ENCODE data around the gene ZNF292. TPM values are rescaled to one million over a fixed set of nuclear protein-coding genes. Genes with fewer than 3 reads are reported as not detected.
"Not testable (repeated sequence)": the region's sequence is repeated elsewhere in the genome, so short reads cannot be mapped to it uniquely, and the experiment has no call there.

Gene ZNF292
- polyA plus RNA-seq, 1 of the 3 experiments (the other 2 are of a cell fraction), result 3.2 TPM

GRCh38 chr6:87297119-87297518 lies 141.8 kb downstream of the ZNF292 start:
- Histone ChIP-seq H2AFZ (ENCODE audit: low read depth) (no peak overlapping the region), H3K4me1 (ENCODE audit: control insufficient read depth in 1 of 2, insufficient read depth in 2 of 2, low read depth in 1 of 2, low read length in 1 of 2) (no peaks in the 10 kb centered on the region), H3K9ac (no peak overlapping the region), H3K27ac (ENCODE audit: low read depth in 2 of 2, low read length in 1 of 2) (no peak overlapping the region), H3K4me3 (ENCODE audit: low read depth in 2 of 2, low read length in 1 of 2) (no peak overlapping the region), H3F3A (replicated peaks; ENCODE audit: insufficient read depth) (no peaks in the 10 kb centered on the region), H4K20me1 (ENCODE audit: insufficient read depth) (no peaks in the 10 kb centered on the region), H3K9me3 (no peaks in the 10 kb centered on the region), H3K27me3 (ENCODE audit: insufficient read depth) (no peaks in the 10 kb centered on the region), H3K4me2 (no peak overlapping the region), H3K9me2 (no peaks in the 10 kb centered on the region), H3K36me3 (replicated peaks in 1 of 2; ENCODE audit: control insufficient read depth in 1 of 2, insufficient read depth in 2 of 2, low read length in 1 of 2) (no peaks in the 10 kb centered on the region), H3K79me2 (ENCODE audit: insufficient read depth) (no peaks in the 10 kb centered on the region)
- no peak for DNase-seq
- CTCF ChIA-PET, result interaction anchor here (1.5 kb wide), 1 partner anchor 25 kb away, joined by 4 read pairs; the partner anchor contains the start of gene SMIM8
- TF ChIP-seq POLR2AphosphoS5 (IDR thresholded peaks at IDR 0.05; ENCODE audit: low read depth, low read length) (no peak), RFX5 (IDR thresholded peaks at IDR 0.05; ENCODE audit: low read length) (no peak), NFIC (IDR thresholded peaks at IDR 0.05; ENCODE audit: borderline replicate concordance) (no peak), ELF1 (IDR thresholded peaks at IDR 0.05) (no peak), RXRA (IDR thresholded peaks at IDR 0.05; ENCODE audit: borderline replicate concordance, low read depth) (no peak), SMC3 (IDR thresholded peaks at IDR 0.05; ENCODE audit: low read depth, low read length) (no peak), EZH2phosphoT487 (IDR thresholded peaks at IDR 0.05; ENCODE audit: borderline replicate concordance, low read depth) (no peak), IRF3 (IDR thresholded peaks at IDR 0.05; ENCODE audit: low read depth, low read length) (no peak), REST (IDR thresholded peaks at IDR 0.05; ENCODE audit: low read depth, low read length) (no peak), NRF1 (IDR thresholded peaks at IDR 0.05; ENCODE audit: low read depth, low read length) (no peak), GATA2 (CRISPR knock-in tag; IDR thresholded peaks at IDR 0.05) (no peak), CHD2 (IDR thresholded peaks at IDR 0.05; ENCODE audit: low read length, partially characterized antibody) (no peak), RCOR1 (IDR thresholded peaks at IDR 0.05; ENCODE audit: low read length) (no peak), FOXM1 (IDR thresholded peaks at IDR 0.05; ENCODE audit: low read depth) (no peak), EP300 (IDR thresholded peaks at IDR 0.05; ENCODE audit: borderline replicate concordance in 1 of 2, low read depth in 1 of 2, low read length in 1 of 2) (no peak), TAF1 (IDR thresholded peaks at IDR 0.05; ENCODE audit: borderline replicate concordance, low read depth, low read length) (no peak)
- TF ChIP-seq, protein P1, sequence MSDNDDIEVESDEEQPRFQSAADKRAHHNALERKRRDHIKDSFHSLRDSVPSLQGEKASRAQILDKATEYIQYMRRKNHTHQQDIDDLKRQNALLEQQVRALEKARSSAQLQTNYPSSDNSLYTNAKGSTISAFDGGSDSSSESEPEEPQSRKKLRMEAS (IDR thresholded peaks at IDR 0.05; ENCODE audit: low read depth), result no peak
- TF ChIP-seq, protein P2, sequence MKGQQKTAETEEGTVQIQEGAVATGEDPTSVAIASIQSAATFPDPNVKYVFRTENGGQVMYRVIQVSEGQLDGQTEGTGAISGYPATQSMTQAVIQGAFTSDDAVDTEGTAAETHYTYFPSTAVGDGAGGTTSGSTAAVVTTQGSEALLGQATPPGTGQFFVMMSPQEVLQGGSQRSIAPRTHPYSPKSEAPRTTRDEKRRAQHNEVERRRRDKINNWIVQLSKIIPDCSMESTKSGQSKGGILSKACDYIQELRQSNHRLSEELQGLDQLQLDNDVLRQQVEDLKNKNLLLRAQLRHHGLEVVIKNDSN (IDR thresholded peaks at IDR 0.05; ENCODE audit: borderline replicate concordance, low read depth), result no peak
- TF ChIP-seq, protein P3, sequence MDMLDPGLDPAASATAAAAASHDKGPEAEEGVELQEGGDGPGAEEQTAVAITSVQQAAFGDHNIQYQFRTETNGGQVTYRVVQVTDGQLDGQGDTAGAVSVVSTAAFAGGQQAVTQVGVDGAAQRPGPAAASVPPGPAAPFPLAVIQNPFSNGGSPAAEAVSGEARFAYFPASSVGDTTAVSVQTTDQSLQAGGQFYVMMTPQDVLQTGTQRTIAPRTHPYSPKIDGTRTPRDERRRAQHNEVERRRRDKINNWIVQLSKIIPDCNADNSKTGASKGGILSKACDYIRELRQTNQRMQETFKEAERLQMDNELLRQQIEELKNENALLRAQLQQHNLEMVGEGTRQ (IDR thresholded peaks at IDR 0.05; ENCODE audit: borderline replicate concordance, low read depth, low read length), result no peak
- TF ChIP-seq, protein P4, sequence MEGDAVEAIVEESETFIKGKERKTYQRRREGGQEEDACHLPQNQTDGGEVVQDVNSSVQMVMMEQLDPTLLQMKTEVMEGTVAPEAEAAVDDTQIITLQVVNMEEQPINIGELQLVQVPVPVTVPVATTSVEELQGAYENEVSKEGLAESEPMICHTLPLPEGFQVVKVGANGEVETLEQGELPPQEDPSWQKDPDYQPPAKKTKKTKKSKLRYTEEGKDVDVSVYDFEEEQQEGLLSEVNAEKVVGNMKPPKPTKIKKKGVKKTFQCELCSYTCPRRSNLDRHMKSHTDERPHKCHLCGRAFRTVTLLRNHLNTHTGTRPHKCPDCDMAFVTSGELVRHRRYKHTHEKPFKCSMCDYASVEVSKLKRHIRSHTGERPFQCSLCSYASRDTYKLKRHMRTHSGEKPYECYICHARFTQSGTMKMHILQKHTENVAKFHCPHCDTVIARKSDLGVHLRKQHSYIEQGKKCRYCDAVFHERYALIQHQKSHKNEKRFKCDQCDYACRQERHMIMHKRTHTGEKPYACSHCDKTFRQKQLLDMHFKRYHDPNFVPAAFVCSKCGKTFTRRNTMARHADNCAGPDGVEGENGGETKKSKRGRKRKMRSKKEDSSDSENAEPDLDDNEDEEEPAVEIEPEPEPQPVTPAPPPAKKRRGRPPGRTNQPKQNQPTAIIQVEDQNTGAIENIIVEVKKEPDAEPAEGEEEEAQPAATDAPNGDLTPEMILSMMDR (IDR thresholded peaks at IDR 0.05), result no peak
- 8% methylated on average over 1 of the region's 1 CpG for WGBS (ENCODE audit: low lambda C conversion rate)
- POLR2A ChIA-PET, result no interaction called here

- H3K4me2 ChIP-seq; H3K4me3 ChIP-seq (ENCODE audit: low read depth in 2 of 2, low read length in 1 of 2); POLR2A ChIA-PET; H3K4me1 ChIP-seq (ENCODE audit: control insufficient read depth in 1 of 2, insufficient read depth in 2 of 2, low read depth in 1 of 2, low read length in 1 of 2); H3K79me2 ChIP-seq (ENCODE audit: insufficient read depth); H3K27ac ChIP-seq (ENCODE audit: low read depth in 2 of 2, low read length in 1 of 2); H3K36me3 ChIP-seq (replicated peaks in 1 of 2; ENCODE audit: control insufficient read depth in 1 of 2, insufficient read depth in 2 of 2, low read length in 1 of 2); H3K9ac ChIP-seq; H3K9me2 ChIP-seq; H3K9me3 ChIP-seq; H2AFZ ChIP-seq (ENCODE audit: low read depth); H4K20me1 ChIP-seq (ENCODE audit: insufficient read depth); H3K27me3 ChIP-seq (ENCODE audit: insufficient read depth); H3F3A ChIP-seq (replicated peaks; ENCODE audit: insufficient read depth); DNase-seq: not testable (repeated sequence)
- 37% methylated on average over 5 of the region's 9 CpGs for WGBS (ENCODE audit: low lambda C conversion rate)
- CTCF ChIA-PET, result interaction anchor here (0.7 kb wide), 1 partner anchor 12 kb away, joined by 3 read pairs; no protein-coding TSS in a partner anchor
Measured at GRCh38 chr6:87301277-87301676, 145.9 kb downstream of the ZNF292 start.

Data from SK-N-SH (cell line).